ENCODE measurements around the gene TOP2A.

TOP2A gene

DNA sequence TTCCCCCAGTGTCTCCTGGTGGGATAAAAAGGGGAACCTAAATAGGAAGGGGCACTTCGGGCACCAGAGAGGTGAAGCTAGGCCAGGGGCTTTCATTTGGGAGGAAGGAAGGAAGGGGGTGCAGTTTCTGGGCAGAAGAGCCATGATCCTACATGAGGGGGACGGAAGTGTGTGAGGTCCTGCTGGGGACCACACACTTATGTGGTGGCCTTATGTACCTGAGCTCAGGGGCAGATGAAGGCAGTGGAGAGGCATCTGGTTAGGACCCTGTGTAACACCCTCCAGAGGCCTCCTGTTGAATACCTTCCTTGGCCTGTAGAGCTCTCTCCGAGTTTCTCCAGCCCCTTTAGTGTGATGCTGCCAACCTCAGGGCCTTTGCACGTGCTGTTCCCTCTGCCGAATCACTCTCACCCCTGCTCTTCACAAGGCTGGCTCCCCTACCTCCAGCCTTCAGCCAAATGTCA lies 46.7 kb upstream of the TOP2A start:
- Histone ChIP-seq H3K9me3 (ENCODE audit: insufficient read depth, low read length, severe bottlenecking) (no peaks in the 10 kb centered on the region), H3K79me2 (ENCODE audit: insufficient read depth, low read length) (no peaks in the 10 kb centered on the region), H3K9ac (ENCODE audit: low read depth, low read length) (no peak overlapping the region), H3K4me2 (ENCODE audit: insufficient read depth, low read length) (no peak overlapping the region), H3K36me3 (ENCODE audit: insufficient read depth, low read length) (no peaks in the 10 kb centered on the region), H3K27me3 (ENCODE audit: insufficient read depth, low read length, poor library complexity) (no peaks in the 10 kb centered on the region), H3K4me3 (ENCODE audit: low read depth in 1 of 2, low read length in 2 of 2) (no peak overlapping the region), H2AFZ (ENCODE audit: low read depth, low read length) (no peak overlapping the region), H3K4me1 (ENCODE audit: insufficient read depth, low read length) (no peaks in the 10 kb centered on the region), H3K27ac (ENCODE audit: low read length) (no peak overlapping the region), H4K20me1 (ENCODE audit: insufficient read depth, low read length) (no peaks in the 10 kb centered on the region)
- DNase-seq: no peak
- no peak for ATAC-seq (ENCODE audit: insufficient read depth, low read depth)
- no peak for TF ChIP-seq EZH2 (IDR thresholded peaks at IDR 0.05; ENCODE audit: borderline replicate concordance, low read depth, low read length, severe bottlenecking)
- TF ChIP-seq CTCF (IDR thresholded peaks at IDR 0.05; ENCODE audit: borderline replicate concordance, extremely low read depth, low read length, poor library complexity, severe bottlenecking): no peak

GRCh38 chr17:40463122-40463550 lies 45.4 kb upstream of the TOP2A start:
- DNase-seq (no peak), ATAC-seq (ENCODE audit: insufficient read depth, low read depth) (no peak)
- H3K79me2 ChIP-seq (ENCODE audit: insufficient read depth, low read length): no peaks in the 10 kb centered on the region
- no peaks in the 10 kb centered on the region for H3K27me3 ChIP-seq (ENCODE audit: insufficient read depth, low read length, poor library complexity)
- H3K36me3 ChIP-seq (ENCODE audit: insufficient read depth, low read length): peaks cover 4% of the 10 kb centered on the region; the same call in 1 of the 2 replicates
- H3K4me2 ChIP-seq (ENCODE audit: insufficient read depth, low read length): no peak overlapping the region
- no peak overlapping the region for H3K9ac ChIP-seq (ENCODE audit: low read depth, low read length)
- no peaks in the 10 kb centered on the region for H3K4me1 ChIP-seq (ENCODE audit: insufficient read depth, low read length)
- TF ChIP-seq EZH2 (IDR thresholded peaks at IDR 0.05; ENCODE audit: borderline replicate concordance, low read depth, low read length, severe bottlenecking): no peak
- no peak for TF ChIP-seq CTCF (IDR thresholded peaks at IDR 0.05; ENCODE audit: borderline replicate concordance, extremely low read depth, low read length, poor library complexity, severe bottlenecking)
- no peaks in the 10 kb centered on the region for H3K9me3 ChIP-seq (ENCODE audit: insufficient read depth, low read length, severe bottlenecking)
- H3K4me3 ChIP-seq (ENCODE audit: low read depth in 1 of 2, low read length in 2 of 2): no peak overlapping the region
- H3K27ac ChIP-seq (ENCODE audit: low read length): no peak overlapping the region
- H2AFZ ChIP-seq (ENCODE audit: low read depth, low read length): no peak overlapping the region
- H4K20me1 ChIP-seq (ENCODE audit: insufficient read depth, low read length): no peaks in the 10 kb centered on the region

- TF ChIP-seq EZH2 (IDR thresholded peaks at IDR 0.05; ENCODE audit: borderline replicate concordance, low read depth, low read length, severe bottlenecking) (no peak), CTCF (IDR thresholded peaks at IDR 0.05; ENCODE audit: borderline replicate concordance, extremely low read depth, low read length, poor library complexity, severe bottlenecking) (no peak)
- no peak for DNase-seq
- no peak overlapping the region for H3K4me3 ChIP-seq (ENCODE audit: low read depth in 1 of 2, low read length in 2 of 2)
- no peak overlapping the region for H3K27ac ChIP-seq (ENCODE audit: low read length)
- no peak overlapping the region for H3K9ac ChIP-seq (ENCODE audit: low read depth, low read length)
- no peaks in the 10 kb centered on the region for H4K20me1 ChIP-seq (ENCODE audit: insufficient read depth, low read length)
- no peaks in the 10 kb centered on the region for H3K79me2 ChIP-seq (ENCODE audit: insufficient read depth, low read length)
- H3K4me2 ChIP-seq (ENCODE audit: insufficient read depth, low read length): no peak overlapping the region
- peaks cover 10% of the 10 kb centered on the region for H3K36me3 ChIP-seq (ENCODE audit: insufficient read depth, low read length)
- H3K4me1 ChIP-seq (ENCODE audit: insufficient read depth, low read length): no peaks in the 10 kb centered on the region
- no peaks in the 10 kb centered on the region for H3K9me3 ChIP-seq (ENCODE audit: insufficient read depth, low read length, severe bottlenecking)
- ATAC-seq (ENCODE audit: insufficient read depth, low read depth): no peak
- no peak overlapping the region for H2AFZ ChIP-seq (ENCODE audit: low read depth, low read length)
- no peaks in the 10 kb centered on the region for H3K27me3 ChIP-seq (ENCODE audit: insufficient read depth, low read length, poor library complexity)
Measured at GRCh38 chr17:40462343-40463121, 44.8 kb upstream of the TOP2A start.

Measured in DND-41 (cell line).